Uterus (tissue), 2 donors: Measurements from ENCODE around the gene POLR1F.

Experiments used
- POLR2A ChIP-seq, 2 donors: fragments of 450-650 bp; IDR thresholded peaks; one replicate each; pipeline ENCODE4 v1.6.1; 2016; ENCODE audit warnings: antibody characterized with exemption in 2 of 2, mild to moderate bottlenecking in 1 of 2, moderate library complexity in 1 of 2
- TF ChIP-seq, protein P1 (sequence below), 4 experiments: fragments of 200-600 bp in 2 of 4; fragments of 450-650 bp in 2 of 4; sonication (generic) in 2 of 4; IDR thresholded peaks; one replicate each; pipeline ENCODE4 v1.5.1; 2016 to 2019; ENCODE audit warnings: antibody characterized with exemption in 4 of 4, mild to moderate bottlenecking in 2 of 4, moderate library complexity in 1 of 4

GRCh38 chr7:19713676-19714075, 4.8 kb upstream of the POLR1F start:
- TF ChIP-seq, protein P1, sequence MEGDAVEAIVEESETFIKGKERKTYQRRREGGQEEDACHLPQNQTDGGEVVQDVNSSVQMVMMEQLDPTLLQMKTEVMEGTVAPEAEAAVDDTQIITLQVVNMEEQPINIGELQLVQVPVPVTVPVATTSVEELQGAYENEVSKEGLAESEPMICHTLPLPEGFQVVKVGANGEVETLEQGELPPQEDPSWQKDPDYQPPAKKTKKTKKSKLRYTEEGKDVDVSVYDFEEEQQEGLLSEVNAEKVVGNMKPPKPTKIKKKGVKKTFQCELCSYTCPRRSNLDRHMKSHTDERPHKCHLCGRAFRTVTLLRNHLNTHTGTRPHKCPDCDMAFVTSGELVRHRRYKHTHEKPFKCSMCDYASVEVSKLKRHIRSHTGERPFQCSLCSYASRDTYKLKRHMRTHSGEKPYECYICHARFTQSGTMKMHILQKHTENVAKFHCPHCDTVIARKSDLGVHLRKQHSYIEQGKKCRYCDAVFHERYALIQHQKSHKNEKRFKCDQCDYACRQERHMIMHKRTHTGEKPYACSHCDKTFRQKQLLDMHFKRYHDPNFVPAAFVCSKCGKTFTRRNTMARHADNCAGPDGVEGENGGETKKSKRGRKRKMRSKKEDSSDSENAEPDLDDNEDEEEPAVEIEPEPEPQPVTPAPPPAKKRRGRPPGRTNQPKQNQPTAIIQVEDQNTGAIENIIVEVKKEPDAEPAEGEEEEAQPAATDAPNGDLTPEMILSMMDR (IDR thresholded peaks at IDR 0.05): peak; percentile 49 to 66 (median 58)
- no peak for TF ChIP-seq POLR2A (IDR thresholded peaks at IDR 0.05)
